Activated CD4-positive, alpha-beta T cell treated with anti-CD3 and anti-CD28 coated beads, Interleukin-2, amount 50 U/mL, for 24 hours (primary cell): Measurements from ENCODE around the gene GPHN.
"Not testable (repeated sequence)": the region's sequence is repeated elsewhere in the genome, so short reads cannot be mapped to it uniquely, and the experiment has no call there.

ENCODE experiments used
- DNase-seq, 2 donors: peaks; one replicate each; pipeline ENCODE4 v3.0.0-alpha.2; 2020; ENCODE audit warnings: low read depth in 1 of 2, low spot score in 1 of 2

GPHN gene

GRCh38 chr14:66651536-66652220, 143.7 kb downstream of the GPHN start:
- no peak for DNase-seq

- no peak for DNase-seq
Measured at GRCh38 chr14:66652525-66653106, 144.7 kb downstream of the GPHN start.

- DNase-seq: no peak
Measured at GRCh38 chr14:66657780-66658179, 149.8 kb downstream of the GPHN start.

- DNase-seq: no peak
Measured at GRCh38 chr14:66662374-66662773, 154.4 kb downstream of the GPHN start.

- DNase-seq: no peak
Measured at GRCh38 chr14:66677780-66678179, 169.8 kb downstream of the GPHN start.

- no peak for DNase-seq
Measured at GRCh38 chr14:66680216-66680615, 172.3 kb downstream of the GPHN start.

GRCh38 chr14:66696326-66696725, 188.4 kb downstream of the GPHN start:
- DNase-seq: no peak

- no peak for DNase-seq
Measured at GRCh38 chr14:66698503-66698902, 190.6 kb downstream of the GPHN start.

- no peak for DNase-seq
Measured at GRCh38 chr14:66701813-66702212, 193.9 kb downstream of the GPHN start.

GRCh38 chr14:66708267-66708666, 200.3 kb downstream of the GPHN start:
- DNase-seq: no peak

GRCh38 chr14:66709291-66709690, 201.3 kb downstream of the GPHN start:
- no peak for DNase-seq

- not testable (repeated sequence) for DNase-seq
Measured at GRCh38 chr14:66714291-66714690, 206.3 kb downstream of the GPHN start.

- not testable (repeated sequence) for DNase-seq
Measured at GRCh38 chr14:66715313-66715712, 207.4 kb downstream of the GPHN start.

GRCh38 chr14:66716227-66716626, 208.3 kb downstream of the GPHN start:
- DNase-seq: no peak

- DNase-seq: no peak
Measured at GRCh38 chr14:66717561-66718140, 209.7 kb downstream of the GPHN start.

GRCh38 chr14:66724996-66725395, 217.0 kb downstream of the GPHN start:
- no peak for DNase-seq

- not testable (repeated sequence) for DNase-seq
Measured at GRCh38 chr14:66731298-66731697, 223.4 kb downstream of the GPHN start.

GRCh38 chr14:66735853-66736252, 227.9 kb downstream of the GPHN start:
- no peak for DNase-seq

GRCh38 chr14:66739826-66740225, 231.9 kb downstream of the GPHN start:
- no peak for DNase-seq

GRCh38 chr14:66745078-66745477, 237.1 kb downstream of the GPHN start:
- no peak for DNase-seq

GRCh38 chr14:66746316-66747006, 238.5 kb downstream of the GPHN start:
- DNase-seq: no peak

GRCh38 chr14:66752109-66752508, 244.2 kb downstream of the GPHN start:
- DNase-seq: no peak
